HCT116 (cell line): ENCODE data around the gene RTN4RL1. TPM values are rescaled to one million over a fixed set of nuclear protein-coding genes. Genes with fewer than 3 reads are reported as not detected.

Experiments used
- ATAC-seq: fragments of 200-7000 bp; cut with Tn5 transposase; 2 replicates; pipeline ENCODE4 v1.9.1; 2020; ENCODE audit warnings: mild to moderate bottlenecking, moderate library complexity
- BruUV-seq: library from RNA; stranded (reverse); fragments of 400-500 nt; replicated peaks from 2 replicates; lab custom pipeline; 2021; lab: Mats Ljungman, UMichigan
- CTCF ChIA-PET: fragments of 300-600 bp; sonication (Branson Sonifier 250); formaldehyde crosslinking; loops from one replicate; lab custom pipeline; 2021; ENCODE audit warnings: antibody characterized with exemption; lab: Charles Lee
- POLR2A ChIA-PET: fragments of 300-600, 350-600 bp; sonication (Branson Sonifier 250); formaldehyde crosslinking; loops from one replicate; lab custom pipeline; 2021; ENCODE audit warnings: antibody characterized with exemption; lab: Charles Lee
- RAD21 ChIA-PET, 2 experiments: fragments of 300-600 bp; sonication (Branson Sonifier 250); formaldehyde crosslinking; loops; one replicate each; lab custom pipeline; 2023; ENCODE audit warnings: low total read pairs in 2 of 2; ENCODE audit not compliant: uncharacterized antibody in 2 of 2, unreplicated experiment in 2 of 2, low non-redundant PET in 1 of 2; lab: Charles Lee
- DNase-seq: peaks from one replicate; pipeline ENCODE4 v3.0.0-alpha.2; 2010; ENCODE audit warnings: low read depth, low spot score
- H2AFZ ChIP-seq: fragments of 200-600 bp; shearing (Covaris generic), sonication (generic); 2 replicates; pipeline ENCODE4 v1.6.1; 2017; ENCODE audit warnings: low read depth, mixed run types, mixed read lengths, antibody characterized with exemption, low read length; ENCODE audit not compliant: poor library complexity, severe bottlenecking
- H3K27ac ChIP-seq: 2 replicates; pipeline ENCODE4 v1.5.1; 2012; ENCODE audit warnings: low read depth, low read length
- H3K27me3 ChIP-seq: fragments of 200-600 bp; sonication (generic); 2 replicates; pipeline ENCODE4 v1.6.1; 2016; ENCODE audit warnings: mixed run types, low read length, mixed read lengths; ENCODE audit not compliant: insufficient read depth
- H3K36me3 ChIP-seq, 2 experiments: fragments of 200-500 bp in 1 of 2; fragments of 200-600 bp in 1 of 2; sonication (Bioruptor generic) in 1 of 2; sonication (generic) in 1 of 2; 2 replicates each; pipeline versions ENCODE4 v1.5.1 to v1.6.1; 2014 to 2016; ENCODE audit warnings: low read length in 2 of 2, inconsistent platforms in 1 of 2, mixed read lengths in 1 of 2, mixed run types in 1 of 2; ENCODE audit not compliant: insufficient read depth in 2 of 2, control insufficient read depth in 1 of 2
- H3K4me1 ChIP-seq, 2 experiments: fragments of 200-600 bp in 1 of 2; sonication (generic) in 1 of 2; 2 replicates each; pipeline versions ENCODE4 v1.5.1 to v1.6.1; 2012 to 2017; ENCODE audit warnings: low read length in 2 of 2, inconsistent platforms in 1 of 2, mild to moderate bottlenecking in 1 of 2, mixed read lengths in 1 of 2, mixed run types in 1 of 2, moderate library complexity in 1 of 2; ENCODE audit not compliant: insufficient read depth in 2 of 2, control insufficient read depth in 1 of 2
- H3K4me2 ChIP-seq: fragments of 200-600 bp; sonication (generic); 2 replicates; pipeline ENCODE4 v1.6.1; 2017; ENCODE audit warnings: mixed run types, low read length, mixed read lengths
- H3K4me3 ChIP-seq, 2 experiments: fragments of 200-600 bp in 1 of 2; sonication (generic) in 1 of 2; replicated peaks in 1 of 2; 2 replicates each; pipeline ENCODE4 v1.5.1; 2011 to 2016; ENCODE audit warnings: low read length in 2 of 2, control low read depth in 1 of 2, low read depth in 1 of 2, mild to moderate bottlenecking in 1 of 2, mixed read lengths in 1 of 2, mixed run types in 1 of 2
- H3K79me2 ChIP-seq: fragments of 200-600 bp; sonication (generic); 2 replicates; pipeline ENCODE4 v1.6.1; 2017; ENCODE audit warnings: mild to moderate bottlenecking, mixed run types, low read length, moderate library complexity, mixed read lengths; ENCODE audit not compliant: insufficient read depth
- H3K9ac ChIP-seq: fragments of 200-600 bp; sonication (generic); 2 replicates; pipeline ENCODE4 v1.6.1; 2016; ENCODE audit warnings: low read length, mixed read lengths
- H3K9me2 ChIP-seq: fragments of 200-600 bp; sonication (generic), shearing (Covaris generic); 2 replicates; pipeline ENCODE4 v1.6.1; 2017; ENCODE audit warnings: mixed run types, mild to moderate bottlenecking, moderate library complexity; ENCODE audit not compliant: insufficient read depth
- H3K9me3 ChIP-seq, 2 experiments: fragments of 200-500 bp in 1 of 2; fragments of 200-600 bp in 1 of 2; sonication (Bioruptor generic) in 1 of 2; sonication (generic) in 1 of 2; 2 replicates each; pipeline ENCODE4 v1.6.1; 2014 to 2017; ENCODE audit warnings: low read length in 2 of 2, mixed read lengths in 2 of 2, inconsistent platforms in 1 of 2, low read depth in 1 of 2, mild to moderate bottlenecking in 1 of 2, mixed run types in 1 of 2, moderate library complexity in 1 of 2; ENCODE audit not compliant: control insufficient read depth in 1 of 2, insufficient read depth in 1 of 2
- H4K20me1 ChIP-seq: fragments of 200-600 bp; sonication (generic), shearing (Covaris generic); 2 replicates; pipeline ENCODE4 v1.6.1; 2017; ENCODE audit warnings: mixed run types, mild to moderate bottlenecking, moderate library complexity; ENCODE audit not compliant: insufficient read depth
- ATF3 ChIP-seq: IDR thresholded peaks from 2 replicates; pipeline ENCODE4 v1.6.1; 2012
- CBX3 ChIP-seq: IDR thresholded peaks from 2 replicates; pipeline ENCODE4 v1.6.1; 2012; ENCODE audit warnings: low read depth
- CTCF ChIP-seq, 3 experiments: fragments of 200-600 bp in 1 of 3; sonication (generic) in 1 of 3; IDR thresholded peaks in 2 of 3; conservative IDR thresholded peaks in 1 of 3; 2 replicates each; pipeline ENCODE4 v1.5.1; 2012 to 2017; ENCODE audit warnings: low read depth in 2 of 3, low read length in 2 of 3, antibody characterized with exemption in 1 of 3, borderline replicate concordance in 1 of 3, control low read depth in 1 of 3, mild to moderate bottlenecking in 1 of 3, mixed read lengths in 1 of 3, mixed run types in 1 of 3, moderate library complexity in 1 of 3; ENCODE audit not compliant: insufficient read depth in 1 of 3
- EGR1 ChIP-seq: IDR thresholded peaks from 2 replicates; pipeline ENCODE4 v1.6.1; 2012; ENCODE audit warnings: low read depth
- ELF1 ChIP-seq: IDR thresholded peaks from 2 replicates; pipeline ENCODE4 v1.6.1; 2012; ENCODE audit warnings: low read depth, borderline replicate concordance
- EZH2 ChIP-seq: fragments of 200-600 bp; sonication (generic); IDR thresholded peaks from 2 replicates; pipeline ENCODE4 v1.6.1; 2017; ENCODE audit warnings: antibody characterized with exemption, mixed run types
- EZH2phosphoT487 ChIP-seq: fragments of 200-600 bp; IDR thresholded peaks from 2 replicates; pipeline ENCODE4 v1.6.1; 2018; ENCODE audit warnings: antibody characterized with exemption, borderline replicate concordance
- FOSL1 ChIP-seq: IDR thresholded peaks from 2 replicates; pipeline ENCODE4 v1.6.1; 2012; ENCODE audit warnings: low read depth
- JUND ChIP-seq: IDR thresholded peaks from 2 replicates; pipeline ENCODE4 v1.6.1; 2012
- MAX ChIP-seq: IDR thresholded peaks from 2 replicates; pipeline ENCODE4 v1.6.1; 2012
- POLR2A ChIP-seq: IDR thresholded peaks from 2 replicates; pipeline ENCODE4 v1.7.0; 2011; ENCODE audit warnings: borderline replicate concordance; ENCODE audit not compliant: insufficient read depth, insufficient read length; ENCODE audit errors: extremely low read depth
- POLR2AphosphoS5 ChIP-seq: IDR thresholded peaks from 2 replicates; pipeline ENCODE4 v1.6.1; 2011; ENCODE audit warnings: mild to moderate bottlenecking, low read depth, low read length, moderate library complexity
- RAD21 ChIP-seq: IDR thresholded peaks from 2 replicates; pipeline ENCODE4 v1.6.1; 2012; ENCODE audit warnings: low read depth, mild to moderate bottlenecking
- REST ChIP-seq: IDR thresholded peaks from 2 replicates; pipeline ENCODE4 v1.6.1; 2012; ENCODE audit warnings: low read depth
- SIN3A ChIP-seq: IDR thresholded peaks from 2 replicates; pipeline ENCODE4 v1.6.1; 2012; ENCODE audit warnings: low read depth
- SRF ChIP-seq: IDR thresholded peaks from 2 replicates; pipeline ENCODE4 v1.6.1; 2012; ENCODE audit warnings: low read depth
- TCF7L2 ChIP-seq: IDR thresholded peaks from 2 replicates; pipeline ENCODE4 v1.7.0; 2011; ENCODE audit warnings: borderline replicate concordance, inconsistent platforms; ENCODE audit not compliant: insufficient read depth, insufficient read length; ENCODE audit errors: extremely low read depth
- YY1 ChIP-seq: IDR thresholded peaks from 2 replicates; pipeline ENCODE4 v1.6.1; 2011; ENCODE audit warnings: low read length, low read depth, moderate library complexity, mild to moderate bottlenecking; ENCODE audit not compliant: insufficient replicate concordance; ENCODE audit errors: extremely low read depth
- ZBTB33 ChIP-seq: IDR thresholded peaks from 2 replicates; pipeline ENCODE4 v1.6.1; 2011; ENCODE audit warnings: mild to moderate bottlenecking, low read length, moderate library complexity; ENCODE audit not compliant: insufficient replicate concordance; ENCODE audit errors: extremely low read depth
- ZFX ChIP-seq: fragments of 450-650 bp; IDR thresholded peaks from 2 replicates; pipeline ENCODE4 v1.6.1; 2017
- intact Hi-C: fragments of 100-400 bp; cut with micrococcal nuclease; formaldehyde crosslinking; loops from 2 replicates; pipeline ENCODE4 v1.10.0; 2022
- total RNA-seq: library from RNA; stranded (reverse); gene quantifications from one replicate; pipeline ENCODE4 v1.2.1, GENCODE V29; 2021; ENCODE audit not compliant: unreplicated experiment

Gene RTN4RL1
- total RNA-seq, 1 experiment from 2014 or later = 3.7 TPM

- no peaks in the 10 kb centered on the region for H3K36me3 ChIP-seq
- H3K4me3 ChIP-seq = no peak overlapping the region
- DNase-seq (no peak), ATAC-seq (no peak)
- no peaks in the 10 kb centered on the region for H3K79me2 ChIP-seq
- TF ChIP-seq ZFX = no peak
- TF ChIP-seq ATF3 = no peak
- no peak for TF ChIP-seq EGR1
- no peak for TF ChIP-seq SIN3A
- TF ChIP-seq TCF7L2 = no peak
- TF ChIP-seq EZH2phosphoT487 = no peak
- no peak for TF ChIP-seq ELF1
- TF ChIP-seq YY1 = no peak
- TF ChIP-seq POLR2AphosphoS5 = no peak
- TF ChIP-seq CTCF (IDR thresholded peaks at IDR 0.05 in 2 of 3, conservative IDR thresholded peaks at IDR 0.05 in 1 of 3; ENCODE audit: borderline replicate concordance in 1 of 3, insufficient read depth in 1 of 3, low read depth in 2 of 3, low read length in 2 of 3) = no peak
- no peak for TF ChIP-seq RAD21
- TF ChIP-seq MAX = no peak
- no peak for TF ChIP-seq POLR2A
- no peak for TF ChIP-seq CBX3
- no peak for TF ChIP-seq FOSL1
- TF ChIP-seq ZBTB33 = no peak
- TF ChIP-seq EZH2 = no peak
- TF ChIP-seq SRF = no peak
- TF ChIP-seq JUND = no peak
- no peak for TF ChIP-seq REST
- H3K9me2 ChIP-seq = no peaks in the 10 kb centered on the region
- H2AFZ ChIP-seq = no peak overlapping the region
- intact Hi-C loops = no loop called here
- no peak overlapping the region for H3K27ac ChIP-seq
- ChIA-PET CTCF (no interaction called here), RAD21 (no interaction called here), POLR2A (no interaction called here)
- no peaks in the 10 kb centered on the region for H3K9me3 ChIP-seq
- H3K27me3 ChIP-seq = no peaks in the 10 kb centered on the region
- BruUV-seq = no TSS peak
- H4K20me1 ChIP-seq = no peaks in the 10 kb centered on the region
- no peak overlapping the region for H3K9ac ChIP-seq
- H3K4me2 ChIP-seq = no peak overlapping the region
- peaks cover 6 to 7% of the 10 kb centered on the region in 2 experiments; a peak in 2 of 4 replicates for H3K4me1 ChIP-seq
Measured at GRCh38 chr17:2004435-2004952, 20.6 kb downstream of the RTN4RL1 start.
